Measurements from ENCODE around the gene ANP32D.

DNA sequence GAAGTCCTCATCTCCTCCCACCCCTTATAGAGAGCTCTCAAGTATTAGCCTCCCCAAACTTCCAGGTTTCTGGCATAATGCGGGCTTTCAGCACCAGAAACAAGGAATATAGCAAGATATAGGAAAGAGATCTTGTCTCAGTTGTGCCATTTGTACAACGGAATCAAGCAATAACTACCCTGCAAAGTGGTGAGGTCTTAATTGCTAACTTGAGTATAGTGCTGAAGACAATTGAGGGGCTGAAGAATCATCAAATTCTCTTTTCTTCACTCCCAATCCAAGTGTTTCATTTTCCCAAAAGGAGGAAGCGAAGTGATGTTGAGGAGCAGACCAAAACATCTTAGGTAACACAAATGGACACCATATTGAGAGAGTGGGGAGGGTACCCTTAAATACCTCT, 26.8 kb upstream of the ANP32D start:
- TF ChIP-seq CTCF (IDR thresholded peaks at IDR 0.05) (no peak), EP300 (IDR thresholded peaks at IDR 0.05) (no peak), POLR2A (IDR thresholded peaks at IDR 0.05) (no peak)
